Measurements from ENCODE around the gene SWAP70.

Gene SWAP70

GRCh38 chr11:9780929-9781328, 117.1 kb downstream of the SWAP70 start:
- no peak for DNase-seq

- no peak for DNase-seq
These were observed 120.1 kb downstream of the SWAP70 start for GRCh38 chr11:9783986-9784385.

GRCh38 chr11:9784602-9785315, 120.9 kb downstream of the SWAP70 start:
- DNase-seq: no peak

GRCh38 chr11:9787260-9787659, 123.4 kb downstream of the SWAP70 start:
- no peak for DNase-seq

GRCh38 chr11:9787981-9788521, 124.2 kb downstream of the SWAP70 start:
- no peak for DNase-seq

GRCh38 chr11:9789910-9790309, 126.0 kb downstream of the SWAP70 start:
- no peak for DNase-seq

- no peak for DNase-seq
These were observed 126.8 kb downstream of the SWAP70 start for GRCh38 chr11:9790703-9791102.

GRCh38 chr11:9796266-9796665, 132.4 kb downstream of the SWAP70 start:
- DNase-seq: no peak

- no peak for DNase-seq
These were observed 133.0 kb downstream of the SWAP70 start for GRCh38 chr11:9796854-9797253.

GRCh38 chr11:9797300-9797699, 133.4 kb downstream of the SWAP70 start:
- no peak for DNase-seq

- DNase-seq: no peak
These were observed 136.0 kb downstream of the SWAP70 start for GRCh38 chr11:9799886-9800285.

- DNase-seq: no peak
These were observed 138.5 kb downstream of the SWAP70 start for GRCh38 chr11:9802291-9802861.
